Bone marrow (tissue), 2 donors: ENCODE data around the gene NR3C1.

Source experiments
- DNase-seq, 2 donors: peaks; one replicate each; lab custom pipeline; 2025; lab: John Stamatoyannopoulos, UW

The NR3C1 gene

GRCh38 chr5:143261748-143262392 lies 141.6 kb downstream of the NR3C1 start:
- peak in 1 of 2 donors; percentile 26 for DNase-seq

GRCh38 chr5:143259254-143259605 lies 144.3 kb downstream of the NR3C1 start:
- DNase-seq = no peak

- DNase-seq = no peak
These were observed 144.8 kb downstream of the NR3C1 start for GRCh38 chr5:143258559-143259253.

DNA sequence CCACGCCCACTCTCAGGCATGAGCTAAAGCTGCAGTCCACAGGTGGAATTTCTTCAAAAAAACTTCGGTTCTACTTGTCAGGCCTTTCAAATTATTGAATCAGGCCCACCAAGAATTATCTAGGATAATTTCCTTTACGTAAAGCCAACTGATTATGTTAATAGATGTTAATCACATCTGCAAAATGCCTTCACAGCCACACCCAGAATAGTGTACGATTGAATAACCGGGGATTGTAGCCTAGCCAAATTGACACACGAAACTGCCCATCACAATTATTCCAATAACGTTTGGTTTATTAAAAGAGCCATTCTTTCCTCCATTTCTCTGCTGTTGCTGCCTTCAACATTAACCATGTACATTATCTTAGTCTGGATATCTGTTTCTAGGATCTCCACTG lies 148.7 kb downstream of the NR3C1 start:
- DNase-seq = no peak

DNA sequence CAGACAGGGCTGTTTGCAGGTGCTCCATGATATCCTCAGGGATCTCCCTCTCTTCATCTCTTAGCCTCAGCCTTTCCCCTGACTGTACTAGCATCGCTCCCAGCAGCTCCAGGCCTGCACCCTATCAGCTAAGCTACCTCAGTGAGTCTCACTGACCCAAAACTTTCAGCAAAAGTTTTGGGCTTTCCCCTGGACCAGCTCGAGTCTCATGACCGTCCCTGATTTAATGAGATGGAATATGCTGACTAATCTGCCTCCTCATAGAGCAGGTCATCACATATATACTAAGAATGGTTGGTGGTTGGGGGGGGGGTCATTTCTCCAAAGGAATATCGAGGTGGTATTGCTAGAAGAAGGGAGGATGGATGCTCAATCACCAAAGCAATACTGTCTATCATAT lies 151.5 kb downstream of the NR3C1 start:
- DNase-seq = no peak

DNA sequence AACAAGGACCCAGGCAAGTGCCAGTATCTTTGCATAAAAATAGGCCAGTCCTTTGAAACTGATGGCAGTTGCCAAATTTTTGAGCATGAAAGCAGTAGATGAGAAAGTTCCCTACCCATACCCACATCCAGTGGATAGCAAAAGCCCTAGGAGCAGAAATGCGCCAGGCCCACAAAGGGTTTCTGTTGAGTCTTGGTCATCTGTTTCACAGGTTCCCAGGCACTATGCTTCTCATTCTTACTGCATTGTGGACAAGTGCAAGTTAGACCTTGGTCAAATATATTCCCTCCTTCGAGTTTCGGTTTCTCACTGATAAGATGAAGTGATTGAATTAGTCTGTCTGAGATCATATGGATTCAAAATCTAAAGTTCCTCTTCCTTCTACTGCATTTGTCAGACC lies 152.3 kb downstream of the NR3C1 start:
- DNase-seq = no peak

DNA sequence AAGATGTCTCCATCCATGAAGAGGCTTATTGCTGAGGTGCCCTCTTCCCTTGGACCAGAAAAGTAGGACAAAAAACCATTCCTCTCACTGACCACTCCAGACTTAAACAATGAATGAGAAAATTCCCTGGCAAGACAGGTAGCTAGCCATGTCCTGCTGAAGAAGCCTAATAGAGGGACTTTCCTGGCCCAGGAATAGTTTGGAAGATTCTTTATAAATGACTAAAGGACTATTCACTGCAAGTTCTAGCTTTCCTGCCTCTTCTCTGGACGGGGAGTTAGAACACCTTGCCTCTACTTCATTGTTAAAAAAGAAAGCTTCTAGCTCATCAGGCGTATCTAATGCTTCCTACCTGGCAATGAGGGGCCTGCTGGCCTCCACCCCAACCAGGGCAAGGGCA lies 153.6 kb downstream of the NR3C1 start:
- no peak for DNase-seq

- no peak for DNase-seq
These were observed 154.5 kb downstream of the NR3C1 start for GRCh38 chr5:143248822-143249579.

DNA sequence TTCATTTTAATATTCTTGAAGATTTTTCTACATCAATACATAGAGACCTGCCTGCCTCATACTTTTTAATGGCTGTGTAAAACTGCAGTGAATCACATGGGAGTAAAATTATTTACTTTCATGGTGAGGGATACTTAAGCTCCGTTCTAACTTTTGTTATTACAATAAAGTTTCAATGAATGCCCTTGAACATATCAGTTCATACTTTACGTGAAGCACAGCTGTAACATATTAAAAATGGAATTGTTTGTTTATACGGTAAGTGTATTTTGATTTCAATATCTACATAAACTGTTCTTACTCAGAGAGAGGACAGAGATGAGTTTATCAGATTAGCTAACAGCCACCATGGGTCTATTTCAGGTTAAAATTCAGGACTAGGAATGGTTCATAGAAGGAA lies 155.1 kb downstream of the NR3C1 start:
- DNase-seq = no peak

DNA sequence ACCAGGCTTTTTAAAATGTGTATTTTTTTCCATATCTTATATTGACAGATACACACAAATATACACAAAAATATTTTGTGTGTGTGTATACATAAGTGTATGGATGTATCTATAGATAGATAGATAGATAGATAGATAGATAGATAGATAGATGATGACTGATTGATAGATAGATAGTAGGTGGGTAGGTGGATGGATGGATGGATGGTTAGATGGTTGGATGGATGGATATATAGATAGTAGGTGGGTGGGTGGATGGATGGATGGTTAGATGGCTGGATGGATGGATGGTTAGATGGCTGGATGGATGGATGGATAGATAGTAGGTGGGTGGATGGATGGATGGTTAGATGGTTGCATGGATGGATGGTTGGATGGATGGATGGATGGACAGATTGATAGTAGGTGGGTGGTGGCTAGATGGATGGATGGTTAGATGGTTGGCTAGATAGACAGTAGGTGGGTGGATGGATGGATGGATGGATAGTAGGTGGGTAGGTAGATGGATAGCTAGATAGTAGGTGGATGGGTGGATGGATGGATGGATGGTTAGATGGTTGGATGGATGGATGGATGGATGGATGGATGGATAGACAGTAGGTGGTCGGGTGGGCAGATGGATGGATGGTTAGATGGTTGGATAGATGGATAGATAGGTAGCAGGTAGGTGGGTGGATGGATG lies 156.2 kb downstream of the NR3C1 start:
- DNase-seq = no peak

DNA sequence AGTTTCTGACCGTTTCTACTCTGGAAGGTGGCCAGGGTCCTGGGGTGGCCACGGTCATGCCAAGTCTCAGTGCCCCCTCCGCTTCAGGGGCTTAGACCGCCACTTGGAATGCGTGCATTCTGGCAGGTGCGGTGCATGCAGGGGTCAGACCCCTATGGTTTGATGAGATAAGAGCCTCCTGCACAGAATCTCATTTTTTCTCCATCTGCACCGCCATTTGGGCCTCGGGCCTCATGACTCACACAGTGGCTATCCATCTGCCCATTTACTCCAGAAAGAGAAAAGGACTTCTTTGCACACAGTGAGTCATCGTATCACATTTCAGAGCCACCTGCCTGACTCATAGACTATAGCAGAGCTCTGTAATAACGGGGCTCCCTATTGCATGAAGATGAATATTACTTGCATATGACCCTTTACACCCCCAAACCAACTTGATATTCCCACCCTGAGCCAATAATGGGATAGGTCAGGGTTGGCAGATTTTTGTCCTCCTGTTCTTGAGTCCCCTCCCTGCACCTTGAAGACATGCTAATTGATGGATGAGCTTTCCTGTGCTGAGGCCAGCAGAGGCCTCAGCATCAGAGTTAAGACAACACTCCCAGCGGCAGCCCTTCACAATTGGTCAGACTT lies 157.4 kb downstream of the NR3C1 start:
- DNase-seq = no peak

GRCh38 chr5:143244990-143245389 lies 158.5 kb downstream of the NR3C1 start:
- no peak for DNase-seq

DNA sequence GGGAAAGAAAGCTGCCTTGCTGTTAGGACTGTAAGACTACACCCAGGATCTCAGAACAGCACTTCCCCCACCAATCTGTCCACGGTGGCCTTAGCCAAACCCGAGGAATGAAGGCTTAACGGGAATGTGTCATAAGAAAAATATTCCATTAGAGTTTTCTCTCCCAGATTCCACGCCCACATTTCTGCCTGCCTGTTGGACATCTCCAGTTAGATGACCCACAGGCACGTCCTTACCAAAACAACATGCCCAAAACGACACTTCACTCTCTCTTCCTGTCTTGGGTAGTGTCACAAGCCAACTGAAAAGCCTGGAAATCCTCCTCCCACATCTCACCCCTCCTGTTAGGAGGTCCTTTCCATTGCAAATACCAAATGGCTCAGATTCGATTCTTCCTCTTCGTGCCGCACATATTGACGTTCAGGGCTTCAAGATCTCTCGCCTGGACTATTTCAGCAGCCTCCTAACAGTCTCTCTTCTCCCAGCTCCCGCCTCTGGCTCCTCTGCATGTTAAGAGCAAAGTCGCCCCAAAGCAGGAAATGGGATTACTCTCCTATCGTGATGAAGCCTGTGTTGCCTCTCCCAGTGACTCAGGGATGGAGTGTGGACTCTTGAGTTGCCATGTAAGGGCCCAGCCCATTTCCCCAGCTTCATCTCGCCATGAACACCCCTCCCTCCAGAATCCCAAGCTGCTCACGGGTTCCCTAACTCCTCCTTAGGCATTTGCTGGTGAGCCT lies 159.3 kb downstream of the NR3C1 start:
- no peak for DNase-seq

- no peak for DNase-seq
These were observed 160.4 kb downstream of the NR3C1 start for GRCh38 chr5:143243103-143243502.

DNA sequence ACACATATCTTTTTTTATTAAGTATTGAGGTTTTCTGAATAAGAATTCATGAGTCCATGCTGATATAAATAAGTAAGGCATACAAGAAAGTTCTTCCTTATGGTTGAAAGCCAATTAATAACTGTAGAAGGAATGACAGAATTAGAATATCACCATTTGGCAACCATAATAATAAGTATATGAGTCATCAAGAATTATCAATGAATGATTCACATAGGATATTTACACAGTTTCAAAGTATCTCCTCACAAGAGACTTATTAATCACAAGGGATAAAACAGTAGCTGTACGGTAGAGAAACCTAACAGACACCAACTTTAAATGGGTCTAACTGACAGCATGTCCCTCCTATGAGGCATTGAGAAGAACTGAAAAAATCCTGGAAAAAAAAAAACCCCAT lies 161.6 kb downstream of the NR3C1 start:
- DNase-seq = no peak

DNA sequence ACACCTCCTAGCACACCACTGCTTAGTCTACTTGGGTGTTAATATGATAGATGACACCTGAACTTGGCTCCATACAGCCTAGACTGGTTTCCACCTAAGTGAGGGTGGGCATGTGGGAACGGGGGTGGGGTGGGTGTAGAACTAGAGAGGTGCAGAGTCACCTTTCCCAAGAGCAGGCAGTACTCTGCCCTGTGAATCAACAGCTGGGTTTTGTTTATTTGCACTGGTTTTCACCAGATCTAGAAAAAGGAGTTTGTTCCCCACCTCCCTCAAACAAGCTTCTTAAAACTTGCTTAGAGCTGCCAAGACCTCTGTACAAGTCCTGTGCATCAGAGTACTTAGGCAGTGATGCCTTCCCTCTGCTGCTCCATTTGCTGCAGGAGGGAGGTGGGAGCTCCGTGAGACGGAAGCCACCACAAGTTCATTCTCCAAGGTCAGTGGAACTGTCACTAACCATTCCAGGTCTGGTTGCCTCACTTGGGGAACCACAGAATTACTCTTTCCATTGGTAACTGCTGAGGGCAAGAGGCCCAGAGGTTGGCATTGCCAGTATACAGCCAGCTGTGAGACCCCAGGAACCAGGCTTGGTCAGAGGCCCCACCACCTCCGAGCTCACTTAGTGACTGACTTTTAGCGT lies 163.5 kb downstream of the NR3C1 start:
- no peak for DNase-seq

DNA sequence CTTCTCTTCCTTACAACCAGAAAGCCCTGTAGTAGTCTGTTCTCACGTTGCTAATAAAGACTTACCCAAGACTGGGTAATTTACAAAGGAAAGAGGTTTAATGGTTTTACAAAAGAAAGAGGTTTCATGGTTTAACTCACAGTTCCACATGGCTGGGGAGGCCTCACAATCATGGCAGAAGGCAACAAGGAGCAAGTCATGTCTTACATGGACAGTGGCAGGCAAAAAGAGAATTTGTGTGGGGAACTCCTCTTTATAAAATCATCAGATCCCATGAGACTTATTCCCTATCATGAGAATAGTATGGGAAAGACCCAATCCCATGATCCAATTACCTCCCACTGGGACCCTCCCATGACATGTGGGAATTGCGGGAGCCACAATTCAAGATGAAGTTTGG lies 164.9 kb downstream of the NR3C1 start:
- no peak for DNase-seq

GRCh38 chr5:143237664-143238063 lies 165.8 kb downstream of the NR3C1 start:
- no peak for DNase-seq

DNA sequence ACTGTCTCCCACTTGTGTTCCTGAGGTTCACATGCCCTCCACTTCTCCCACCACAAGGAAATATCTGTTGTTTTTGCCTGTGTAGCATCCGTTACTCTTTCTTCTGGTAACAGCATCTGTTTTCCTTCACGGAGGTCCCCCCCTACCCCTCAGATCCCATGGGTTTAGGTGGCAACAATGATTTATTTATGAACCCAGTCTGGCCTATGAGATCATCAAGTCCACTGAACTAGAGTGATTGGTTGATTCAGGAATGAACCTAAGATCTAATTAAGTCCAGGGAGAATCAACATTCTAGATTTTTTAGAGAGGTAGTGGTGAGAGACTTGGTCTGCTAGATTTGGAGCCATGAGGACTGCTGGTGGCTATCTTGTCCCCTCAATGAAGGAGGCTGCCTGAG lies 166.8 kb downstream of the NR3C1 start:
- no peak for DNase-seq

DNA sequence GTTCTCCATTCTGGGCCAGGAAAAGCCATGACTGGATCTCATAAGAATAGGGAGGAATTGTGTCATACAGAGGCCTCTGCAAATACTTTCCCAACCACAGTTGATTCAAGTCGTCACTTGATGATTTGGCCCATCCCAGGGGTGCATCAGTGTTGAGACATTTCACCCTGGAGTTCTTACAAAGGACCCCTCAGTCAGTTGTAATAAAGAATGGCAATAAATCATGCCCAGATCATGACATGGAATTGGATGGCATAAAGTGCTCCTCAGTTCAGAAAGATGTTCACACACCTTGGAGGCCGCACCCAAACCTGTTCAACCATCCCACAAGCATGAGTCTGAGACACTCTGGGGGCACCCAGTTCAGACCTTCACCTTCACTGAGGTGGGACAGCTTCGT lies 168.1 kb downstream of the NR3C1 start:
- DNase-seq = no peak
